ENCODE results near the gene GPR62.

DNA sequence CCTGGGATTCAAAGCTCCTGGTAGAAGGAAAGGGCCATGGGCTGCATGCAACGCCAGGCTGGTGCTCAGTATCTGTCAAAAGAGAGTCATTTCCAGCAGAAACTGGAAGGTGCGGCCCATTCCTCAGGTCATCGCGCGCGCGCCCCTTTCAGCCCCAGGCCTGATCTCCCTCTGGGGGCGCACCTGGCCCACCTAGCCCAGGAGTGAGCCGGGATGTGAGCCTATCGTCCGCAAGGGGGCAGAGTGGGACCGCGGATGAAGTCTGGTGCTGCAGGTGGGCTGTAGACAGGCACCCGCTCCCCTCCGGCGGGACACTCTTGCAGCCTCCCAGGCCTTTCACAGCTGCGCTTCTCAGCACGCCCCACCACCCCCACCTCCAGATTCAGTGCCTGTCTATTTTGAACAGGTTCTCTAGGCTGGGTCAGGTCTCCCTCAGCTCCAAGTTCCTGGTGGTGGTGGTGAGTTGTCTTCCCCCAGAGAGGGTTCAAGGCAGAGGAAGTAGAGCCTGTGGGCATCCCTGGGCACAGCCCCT is 46.3 kb downstream of the GPR62 start:
- TF ChIP-seq, protein P1, sequence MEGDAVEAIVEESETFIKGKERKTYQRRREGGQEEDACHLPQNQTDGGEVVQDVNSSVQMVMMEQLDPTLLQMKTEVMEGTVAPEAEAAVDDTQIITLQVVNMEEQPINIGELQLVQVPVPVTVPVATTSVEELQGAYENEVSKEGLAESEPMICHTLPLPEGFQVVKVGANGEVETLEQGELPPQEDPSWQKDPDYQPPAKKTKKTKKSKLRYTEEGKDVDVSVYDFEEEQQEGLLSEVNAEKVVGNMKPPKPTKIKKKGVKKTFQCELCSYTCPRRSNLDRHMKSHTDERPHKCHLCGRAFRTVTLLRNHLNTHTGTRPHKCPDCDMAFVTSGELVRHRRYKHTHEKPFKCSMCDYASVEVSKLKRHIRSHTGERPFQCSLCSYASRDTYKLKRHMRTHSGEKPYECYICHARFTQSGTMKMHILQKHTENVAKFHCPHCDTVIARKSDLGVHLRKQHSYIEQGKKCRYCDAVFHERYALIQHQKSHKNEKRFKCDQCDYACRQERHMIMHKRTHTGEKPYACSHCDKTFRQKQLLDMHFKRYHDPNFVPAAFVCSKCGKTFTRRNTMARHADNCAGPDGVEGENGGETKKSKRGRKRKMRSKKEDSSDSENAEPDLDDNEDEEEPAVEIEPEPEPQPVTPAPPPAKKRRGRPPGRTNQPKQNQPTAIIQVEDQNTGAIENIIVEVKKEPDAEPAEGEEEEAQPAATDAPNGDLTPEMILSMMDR (conservative IDR thresholded peaks at IDR 0.05; ENCODE audit: low read length), result peak; percentile 99
- no peak for TF ChIP-seq EZH2phosphoT487 (IDR thresholded peaks at IDR 0.05; ENCODE audit: borderline replicate concordance, low read depth, low read length)

Data from OCI-LY7 (cell line).